ENCODE results near the gene EMILIN1. TPM values are rescaled to one million over a fixed set of nuclear protein-coding genes. Genes with fewer than 3 reads are reported as not detected.

EMILIN1 gene
- total RNA-seq, 1 donor from 2014 or later = 1.6 TPM

DNA sequence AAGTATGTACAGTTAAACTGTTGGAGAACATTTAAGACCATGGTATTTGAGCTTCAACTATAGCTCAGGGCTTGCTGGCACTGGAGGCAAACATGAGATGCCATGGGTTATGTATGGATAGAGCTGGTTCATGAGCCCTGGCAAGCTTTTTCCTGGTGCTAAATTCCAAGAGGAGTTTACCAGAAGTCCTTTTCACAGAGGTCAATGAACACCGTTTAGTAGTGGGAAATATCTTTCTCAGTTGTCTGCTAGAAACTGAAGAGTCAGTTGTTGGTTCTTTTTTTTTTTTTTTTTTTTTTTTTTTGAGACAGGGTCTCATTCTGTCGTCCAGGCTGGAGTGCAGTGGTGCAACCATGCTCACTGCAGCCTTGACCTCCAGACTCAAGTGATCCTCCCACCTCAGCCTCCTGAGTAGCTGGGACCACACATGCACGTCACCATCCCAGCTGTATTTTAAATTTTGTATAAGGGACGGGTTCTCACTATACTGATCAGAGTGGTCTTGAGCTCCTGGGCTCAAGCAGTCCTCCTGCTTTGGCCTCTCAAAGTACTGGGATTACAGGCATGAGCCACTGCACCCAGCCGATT, 9.5 kb downstream of the EMILIN1 start:
- no peaks in the 10 kb centered on the region for H3K27me3 ChIP-seq (ENCODE audit: control insufficient read depth, insufficient read depth, low read length)
- no peak for FAIRE-seq
- no peak overlapping the region for H3K4me3 ChIP-seq (ENCODE audit: low read depth, low read length)
- DNase-seq (ENCODE audit: low read depth) = no peak
- TF ChIP-seq, protein P1, sequence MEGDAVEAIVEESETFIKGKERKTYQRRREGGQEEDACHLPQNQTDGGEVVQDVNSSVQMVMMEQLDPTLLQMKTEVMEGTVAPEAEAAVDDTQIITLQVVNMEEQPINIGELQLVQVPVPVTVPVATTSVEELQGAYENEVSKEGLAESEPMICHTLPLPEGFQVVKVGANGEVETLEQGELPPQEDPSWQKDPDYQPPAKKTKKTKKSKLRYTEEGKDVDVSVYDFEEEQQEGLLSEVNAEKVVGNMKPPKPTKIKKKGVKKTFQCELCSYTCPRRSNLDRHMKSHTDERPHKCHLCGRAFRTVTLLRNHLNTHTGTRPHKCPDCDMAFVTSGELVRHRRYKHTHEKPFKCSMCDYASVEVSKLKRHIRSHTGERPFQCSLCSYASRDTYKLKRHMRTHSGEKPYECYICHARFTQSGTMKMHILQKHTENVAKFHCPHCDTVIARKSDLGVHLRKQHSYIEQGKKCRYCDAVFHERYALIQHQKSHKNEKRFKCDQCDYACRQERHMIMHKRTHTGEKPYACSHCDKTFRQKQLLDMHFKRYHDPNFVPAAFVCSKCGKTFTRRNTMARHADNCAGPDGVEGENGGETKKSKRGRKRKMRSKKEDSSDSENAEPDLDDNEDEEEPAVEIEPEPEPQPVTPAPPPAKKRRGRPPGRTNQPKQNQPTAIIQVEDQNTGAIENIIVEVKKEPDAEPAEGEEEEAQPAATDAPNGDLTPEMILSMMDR (IDR thresholded peaks at IDR 0.05; ENCODE audit: insufficient read depth, low read length, severe bottlenecking) = no peak
- H3K36me3 ChIP-seq (ENCODE audit: control insufficient read depth, insufficient read depth, low read length) = no peaks in the 10 kb centered on the region

DNA sequence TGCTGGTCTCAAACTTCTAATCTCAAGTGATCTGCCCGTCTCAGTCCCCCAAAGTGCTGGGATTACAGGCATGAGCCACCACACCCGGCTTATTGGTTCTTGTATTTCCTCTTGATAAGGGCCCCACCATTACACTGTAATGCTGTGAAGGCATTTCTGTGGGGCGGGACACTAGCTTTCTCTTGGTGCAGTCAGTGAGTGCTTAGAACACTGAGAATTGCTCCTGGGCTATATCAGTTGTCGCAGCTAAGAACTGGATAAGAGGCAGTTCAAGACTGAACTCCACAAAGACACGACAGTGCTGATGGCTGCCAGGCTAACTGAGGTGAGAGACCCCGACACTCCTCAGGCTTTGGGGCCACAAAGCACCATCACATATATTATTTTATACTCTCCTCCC, 10.2 kb downstream of the EMILIN1 start:
- DNase-seq (ENCODE audit: low read depth) (no peak), FAIRE-seq (no peak)
- Histone ChIP-seq H3K4me3 (ENCODE audit: low read depth, low read length) (no peak overlapping the region), H3K36me3 (ENCODE audit: control insufficient read depth, insufficient read depth, low read length) (no peaks in the 10 kb centered on the region), H3K27me3 (ENCODE audit: control insufficient read depth, insufficient read depth, low read length) (no peaks in the 10 kb centered on the region)
- TF ChIP-seq, protein P1 (IDR thresholded peaks at IDR 0.05; ENCODE audit: insufficient read depth, low read length, severe bottlenecking) = no peak

DNA sequence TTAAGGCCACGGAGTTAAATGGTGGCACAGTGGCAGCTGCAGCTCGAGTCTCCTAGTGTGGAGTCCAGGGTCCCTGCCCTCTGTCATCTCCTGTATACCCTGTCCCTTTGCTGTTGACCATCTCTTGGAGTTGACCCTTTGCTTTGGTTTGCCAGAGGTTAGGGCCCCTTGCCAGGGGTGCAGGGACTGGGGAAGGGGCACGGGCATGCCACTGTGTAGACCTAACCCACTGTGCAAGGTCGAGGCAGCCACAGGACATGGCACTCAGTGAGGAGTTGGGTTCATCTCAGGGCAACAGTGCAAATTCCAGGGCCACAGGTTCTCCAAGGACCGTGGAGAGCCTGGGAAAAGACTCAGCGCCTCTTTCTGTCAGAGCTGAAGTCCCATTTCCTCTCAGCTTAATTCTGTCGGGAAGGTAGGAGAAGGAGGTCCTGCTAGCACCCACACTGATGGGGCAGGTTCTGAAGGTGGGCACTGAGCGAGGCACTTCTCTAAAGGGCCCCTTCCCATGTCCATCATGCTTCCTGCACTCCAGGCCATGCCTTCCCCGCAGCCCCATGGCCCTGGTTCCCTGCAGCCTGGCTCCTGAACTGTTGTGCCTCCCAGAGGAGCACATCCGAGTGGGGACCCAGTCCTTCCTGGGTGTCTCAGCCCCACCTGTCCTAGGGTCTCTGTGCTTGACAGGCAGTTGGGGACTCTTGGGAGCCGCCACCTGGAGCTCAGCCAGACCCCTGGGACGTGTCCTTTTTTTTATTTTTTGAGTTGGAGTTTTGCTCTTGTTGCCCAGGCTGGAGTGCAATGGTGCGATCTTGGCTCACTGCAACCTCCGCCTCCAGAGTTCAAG, 10.9 kb downstream of the EMILIN1 start:
- TF ChIP-seq, protein P1 (IDR thresholded peaks at IDR 0.05; ENCODE audit: insufficient read depth, low read length, severe bottlenecking) = no peak
- Histone ChIP-seq H3K4me3 (ENCODE audit: low read depth, low read length) (no peak overlapping the region), H3K36me3 (ENCODE audit: control insufficient read depth, insufficient read depth, low read length) (no peaks in the 10 kb centered on the region), H3K27me3 (ENCODE audit: control insufficient read depth, insufficient read depth, low read length) (no peaks in the 10 kb centered on the region)
- DNase-seq (ENCODE audit: low read depth) (no peak), FAIRE-seq (no peak)

DNA sequence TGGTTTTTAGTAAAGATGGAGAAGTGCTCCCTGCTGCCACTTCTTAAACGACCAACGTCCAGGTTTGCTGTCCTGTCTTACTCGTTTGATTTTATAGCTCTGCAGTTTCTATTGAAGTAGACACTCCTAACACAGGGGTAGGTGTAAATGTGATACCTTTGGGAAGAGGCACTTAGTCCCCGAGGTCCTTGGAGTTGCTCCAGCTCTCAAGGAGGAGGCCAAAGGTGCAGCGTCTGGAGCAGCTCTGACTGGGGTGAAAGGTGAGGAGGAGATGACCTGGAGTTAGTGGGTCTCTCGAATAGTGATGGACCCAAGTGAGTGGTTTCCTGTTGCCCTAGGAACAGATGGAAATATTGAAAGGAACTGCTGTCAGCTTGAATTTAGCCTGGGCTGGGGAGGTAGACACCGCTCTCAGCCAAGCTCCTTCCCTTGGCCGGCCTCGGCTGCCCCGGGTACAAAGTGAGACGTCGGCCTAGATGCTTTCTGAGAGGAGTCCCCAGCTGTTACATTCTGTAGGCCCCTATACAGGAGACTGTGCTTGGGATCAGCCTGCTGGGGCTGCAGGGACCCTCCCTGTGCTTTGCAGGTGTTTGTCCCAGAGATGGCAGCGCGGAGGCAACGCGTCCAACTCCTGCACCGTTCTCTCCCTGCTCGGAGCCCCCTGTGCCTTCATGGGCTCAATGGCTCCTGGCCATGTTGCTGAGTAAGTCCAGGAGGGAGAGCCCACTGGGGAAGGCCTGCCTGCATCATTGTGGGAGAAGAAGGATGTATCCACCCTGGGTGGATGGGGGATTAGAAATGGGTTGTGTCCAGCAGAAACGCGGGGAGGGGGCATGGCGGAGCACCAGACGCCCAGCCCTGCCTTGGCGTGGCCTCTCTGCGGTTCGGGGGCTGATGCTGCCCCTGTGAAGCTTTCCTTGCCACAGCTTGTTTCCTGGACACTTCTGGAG, 13.6 kb downstream of the EMILIN1 start:
- Histone ChIP-seq H3K4me3 (ENCODE audit: low read depth, low read length) (no peak overlapping the region), H3K27me3 (ENCODE audit: control insufficient read depth, insufficient read depth, low read length) (no peaks in the 10 kb centered on the region), H3K36me3 (ENCODE audit: control insufficient read depth, insufficient read depth, low read length) (no peaks in the 10 kb centered on the region)
- TF ChIP-seq, protein P1 (IDR thresholded peaks at IDR 0.05; ENCODE audit: insufficient read depth, low read length, severe bottlenecking) = no peak
- DNase-seq (ENCODE audit: low read depth) (no peak), FAIRE-seq (no peak)

DNA sequence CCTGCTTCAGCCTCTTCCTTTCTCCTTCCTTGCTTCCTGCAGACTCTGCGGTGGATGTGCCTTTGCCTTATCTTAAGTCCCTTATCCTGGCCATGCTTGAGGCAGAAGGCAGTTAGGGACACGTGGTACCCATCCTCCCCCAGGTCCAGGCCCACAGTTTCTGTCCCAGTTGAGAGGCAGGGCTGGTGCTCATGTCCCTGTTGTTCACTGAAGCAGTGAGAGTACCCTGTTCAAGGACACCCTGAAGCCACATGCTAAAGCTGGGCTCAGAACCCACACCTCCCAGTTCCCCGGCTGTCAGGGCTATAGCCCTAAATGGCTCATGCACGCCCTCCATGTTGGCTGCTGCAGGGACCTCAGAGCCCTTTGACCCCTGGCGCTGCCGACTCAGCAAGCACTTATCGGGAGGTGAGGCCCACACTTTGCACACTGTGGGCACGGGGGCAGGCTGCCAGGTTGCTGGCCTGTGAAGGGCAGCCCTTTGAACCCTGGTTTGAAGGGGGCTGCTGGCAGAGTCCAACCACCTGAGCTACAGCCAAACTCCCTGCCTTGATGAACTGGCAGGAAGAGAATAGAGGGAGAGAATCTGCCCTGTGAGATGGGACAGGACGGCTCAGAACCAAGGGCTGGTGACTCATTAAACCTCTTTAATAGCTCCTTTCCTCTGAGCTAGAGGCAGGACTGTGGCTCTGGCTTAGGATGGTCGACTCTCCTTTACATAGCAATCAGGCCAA, 14.4 kb downstream of the EMILIN1 start:
- TF ChIP-seq, protein P1 (IDR thresholded peaks at IDR 0.05; ENCODE audit: insufficient read depth, low read length, severe bottlenecking) = no peak
- DNase-seq (ENCODE audit: low read depth) = no peak
- FAIRE-seq = no peak
- Histone ChIP-seq H3K4me3 (ENCODE audit: low read depth, low read length) (no peak overlapping the region), H3K36me3 (ENCODE audit: control insufficient read depth, insufficient read depth, low read length) (no peaks in the 10 kb centered on the region), H3K27me3 (ENCODE audit: control insufficient read depth, insufficient read depth, low read length) (no peaks in the 10 kb centered on the region)
